CD4-positive, alpha-beta T cell treated with Interleukin-2 at 100 ng/mL for 4 hours (primary cell): ENCODE results near the gene MYO15B.

ENCODE experiments used
- DNase-seq: peaks from one replicate; pipeline ENCODE4 v3.0.0-alpha.2; 2020; ENCODE audit warnings: low spot score

MYO15B gene

GRCh38 chr17:75639327-75639726 is 51.7 kb downstream of the MYO15B start:
- DNase-seq: no peak

DNA sequence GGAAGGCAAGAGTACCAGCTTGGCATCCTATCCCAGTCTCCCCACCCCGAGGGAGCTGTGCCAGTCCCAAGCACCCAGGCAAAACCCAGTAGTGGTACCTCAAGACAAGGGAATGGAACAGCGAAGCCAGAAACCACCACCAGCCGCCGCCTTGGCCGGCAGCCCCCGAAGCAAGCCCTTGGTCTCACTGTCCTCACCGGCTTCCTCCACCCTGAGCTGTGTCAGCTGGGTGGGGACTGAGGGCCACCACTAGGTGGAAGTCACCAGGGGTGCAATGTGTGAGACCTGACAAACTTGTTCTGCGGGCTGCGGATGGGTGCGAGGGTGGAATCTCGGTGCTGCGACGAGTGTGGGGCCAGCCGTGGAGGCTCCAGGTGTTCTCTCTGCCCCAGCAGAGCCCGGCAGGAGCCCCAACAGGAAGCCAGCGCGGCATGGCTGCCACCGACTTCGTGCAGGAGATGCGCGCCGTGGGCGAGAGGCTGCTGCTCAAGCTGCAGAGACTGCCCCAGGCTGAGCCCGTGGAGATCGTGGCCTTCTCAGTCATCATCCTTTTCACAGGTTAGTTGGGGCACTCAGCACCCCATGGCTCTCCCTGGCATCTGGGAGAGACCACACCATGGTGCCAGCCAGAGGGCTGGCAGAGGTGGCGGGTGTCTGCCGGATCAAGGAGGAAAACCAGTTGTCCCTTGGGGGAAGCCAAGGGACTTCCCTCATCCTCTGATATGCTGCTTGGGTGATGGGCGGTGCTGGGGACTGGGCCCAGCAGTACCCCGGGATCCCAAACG is 52.4 kb downstream of the MYO15B start:
- DNase-seq: no peak

DNA sequence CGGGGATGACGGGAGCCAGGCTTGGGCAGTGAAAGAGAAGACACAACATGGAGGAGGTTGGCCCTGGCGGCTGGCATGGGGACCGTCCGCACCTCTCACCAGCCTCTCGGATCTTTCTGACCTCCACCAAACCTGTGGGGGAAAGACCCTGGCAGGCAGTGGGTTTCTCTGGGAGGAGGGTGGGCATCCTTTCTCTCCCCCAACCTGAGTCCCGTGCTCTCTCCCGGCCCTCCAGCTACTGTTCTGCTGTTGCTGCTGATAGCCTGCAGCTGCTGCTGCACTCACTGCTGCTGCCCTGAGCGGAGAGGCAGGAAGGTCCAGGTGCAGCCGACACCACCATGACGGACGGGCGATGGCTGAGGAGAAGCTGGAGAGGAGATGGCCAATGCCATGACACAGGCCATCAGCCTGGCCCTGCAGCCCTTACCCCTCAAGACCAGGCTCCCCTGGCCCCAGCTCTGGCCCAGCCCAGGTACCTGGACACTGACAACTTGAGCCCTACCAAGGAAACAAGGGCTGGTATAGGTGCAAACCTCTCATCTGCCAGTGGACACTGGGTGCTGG is 53.0 kb downstream of the MYO15B start:
- DNase-seq: no peak

DNA sequence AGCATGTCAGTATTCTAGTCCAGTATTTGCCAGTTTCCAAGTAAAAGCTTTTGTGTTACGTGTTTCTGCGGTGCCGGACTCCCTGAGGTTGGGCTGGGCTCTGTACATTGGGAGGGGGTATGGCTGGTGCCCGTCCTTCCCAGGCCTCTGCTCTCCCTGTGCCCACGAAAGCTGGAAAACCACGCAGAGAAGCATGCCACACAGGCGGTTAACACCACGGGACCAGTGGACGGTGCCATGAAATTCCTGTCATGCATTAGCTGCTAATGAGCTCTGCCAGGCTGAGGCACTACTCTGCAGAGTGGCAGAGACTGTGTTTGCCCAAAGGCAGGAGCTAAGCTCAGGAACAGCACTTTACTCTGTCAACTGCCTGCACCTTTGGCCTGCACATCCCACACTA is 53.7 kb downstream of the MYO15B start:
- no peak for DNase-seq

- DNase-seq: no peak
These were observed 54.7 kb downstream of the MYO15B start for GRCh38 chr17:75642182-75642783.

GRCh38 chr17:75642784-75643642 is 55.4 kb downstream of the MYO15B start:
- DNase-seq: no peak

DNA sequence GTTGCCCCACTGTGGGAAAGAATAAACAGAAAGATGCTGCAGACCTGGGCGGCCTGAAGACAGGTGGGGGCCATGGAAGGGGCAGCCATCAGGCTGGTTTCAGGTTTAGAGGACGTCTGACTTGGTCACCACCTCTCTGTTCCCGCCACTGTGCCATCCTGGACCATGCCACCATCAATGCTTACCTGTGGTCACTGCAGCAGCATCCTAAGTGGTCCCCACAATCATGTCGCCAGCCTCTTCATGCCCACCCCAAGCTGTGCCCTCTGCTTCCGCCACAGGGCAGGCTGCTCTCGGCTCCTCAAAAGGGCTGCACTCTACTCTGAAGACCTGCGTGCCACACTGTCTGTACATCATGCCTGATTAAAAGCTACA is 56.0 kb downstream of the MYO15B start:
- DNase-seq: no peak

- DNase-seq: no peak
These were observed 57.9 kb downstream of the MYO15B start for GRCh38 chr17:75645501-75645888.

DNA sequence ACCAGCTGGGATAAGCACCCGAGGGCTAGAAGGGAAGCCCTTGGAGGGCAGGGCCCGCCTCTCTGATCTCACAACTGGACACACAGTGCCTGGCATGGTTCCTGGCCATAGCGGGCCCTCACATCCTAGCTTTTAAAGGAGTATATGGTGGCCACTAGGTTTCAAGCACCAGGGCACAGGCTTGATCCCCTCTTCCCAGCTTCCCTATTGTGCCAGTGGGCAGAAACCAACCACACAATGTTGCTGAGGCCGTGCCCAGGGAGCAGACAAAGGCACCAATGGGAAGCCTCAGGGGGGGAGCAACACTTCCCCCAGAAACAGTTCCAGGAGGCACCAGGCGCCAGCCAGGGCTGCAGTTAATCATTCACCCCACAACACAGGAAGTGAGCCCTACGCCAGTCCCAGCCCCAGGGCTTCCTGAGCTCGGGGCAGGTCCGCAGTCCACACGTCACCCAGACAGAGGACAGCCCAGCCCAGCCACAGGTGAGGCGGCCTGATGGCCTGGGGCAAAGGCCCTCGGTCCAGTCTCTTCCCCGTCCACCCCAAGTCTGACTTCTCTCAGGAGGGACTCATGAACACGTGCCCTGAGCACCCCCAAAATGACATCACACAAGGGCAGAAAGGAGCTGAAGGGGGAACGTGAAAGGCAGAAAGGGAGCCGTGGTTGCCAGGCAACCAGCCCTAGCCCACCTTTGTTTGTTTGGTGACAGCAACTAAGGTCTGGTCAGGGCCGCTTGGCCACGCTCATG is 58.5 kb downstream of the MYO15B start:
- peak; percentile 10 for DNase-seq

- DNase-seq: no peak
These were observed 59.0 kb downstream of the MYO15B start for GRCh38 chr17:75646638-75646992.

DNA sequence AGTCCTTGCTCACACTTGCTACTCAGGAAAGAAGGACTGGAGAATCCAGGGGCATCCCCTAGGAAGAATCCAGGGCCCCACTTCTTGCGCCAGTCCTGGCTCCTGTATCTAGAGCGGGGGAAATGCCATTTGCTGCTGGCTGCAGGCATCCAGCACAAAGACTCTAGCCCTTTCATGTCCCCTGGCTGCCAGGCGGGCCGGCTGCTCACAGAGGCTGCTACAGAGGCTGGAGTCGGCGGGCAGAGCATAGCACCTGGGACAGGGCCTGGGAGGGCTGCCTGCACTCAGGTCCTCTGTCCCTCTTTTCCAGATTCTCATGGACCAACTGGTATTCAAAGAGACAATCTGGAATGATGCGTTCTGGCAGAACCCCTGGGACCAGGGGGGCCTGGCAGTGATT is 59.5 kb downstream of the MYO15B start:
- no peak for DNase-seq

DNA sequence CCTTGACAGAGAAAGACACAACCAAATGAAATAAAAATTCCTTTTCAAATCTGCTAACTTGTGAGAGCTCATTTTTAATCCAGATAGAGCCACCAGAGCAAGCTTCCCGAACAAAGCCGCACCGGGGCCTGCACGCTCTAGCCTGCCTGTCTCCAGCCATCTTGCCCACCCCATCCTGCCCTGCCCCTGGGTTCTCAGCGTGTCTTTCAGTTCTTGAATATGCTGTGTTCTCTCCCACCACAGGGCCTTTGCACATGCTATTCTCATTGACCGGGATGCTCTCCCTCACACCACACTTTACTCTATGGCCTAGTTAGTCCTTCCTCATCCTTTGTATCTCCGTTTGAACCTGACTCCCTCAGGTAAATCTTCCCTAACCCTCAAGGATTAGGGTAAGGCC is 60.3 kb downstream of the MYO15B start:
- DNase-seq: no peak

DNA sequence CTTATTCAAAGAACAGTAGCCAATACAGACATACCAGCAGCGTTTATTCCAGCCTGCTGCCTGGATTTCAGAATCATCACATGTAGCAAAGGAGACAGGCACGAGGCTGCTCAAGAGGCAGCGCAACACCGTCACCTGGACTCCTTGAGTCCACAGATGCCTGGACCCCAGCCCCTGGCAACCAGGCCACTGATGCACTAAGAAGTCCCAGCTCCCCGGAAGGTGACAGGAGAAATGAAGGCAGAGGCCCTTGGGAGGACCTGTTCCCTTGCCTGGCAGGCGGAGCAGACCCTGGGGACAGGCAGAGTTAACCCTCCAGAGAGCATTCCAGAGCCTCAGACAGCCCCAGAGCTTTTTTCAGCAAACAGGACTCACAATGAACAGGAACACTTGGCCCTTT is 62.1 kb downstream of the MYO15B start:
- DNase-seq: no peak

DNA sequence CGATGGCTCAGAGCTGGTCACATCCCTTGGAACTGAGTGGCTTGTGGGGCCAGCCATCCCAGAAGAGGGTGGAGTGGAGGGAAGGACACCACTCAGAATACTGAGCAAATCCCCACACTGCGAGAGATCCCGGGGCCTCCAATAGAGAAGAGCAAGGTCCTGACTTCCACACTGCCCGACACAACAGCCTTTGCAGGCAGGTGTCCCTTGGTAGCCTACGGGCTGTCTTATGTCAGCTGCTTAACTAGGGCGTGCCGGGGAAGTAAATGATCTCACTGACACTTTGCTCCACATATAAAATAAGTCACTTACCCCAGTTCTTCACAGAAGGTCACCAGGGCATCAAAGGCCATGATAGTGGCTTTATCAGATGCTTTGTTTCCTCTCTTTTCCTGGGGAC is 63.3 kb downstream of the MYO15B start:
- DNase-seq: no peak

DNA sequence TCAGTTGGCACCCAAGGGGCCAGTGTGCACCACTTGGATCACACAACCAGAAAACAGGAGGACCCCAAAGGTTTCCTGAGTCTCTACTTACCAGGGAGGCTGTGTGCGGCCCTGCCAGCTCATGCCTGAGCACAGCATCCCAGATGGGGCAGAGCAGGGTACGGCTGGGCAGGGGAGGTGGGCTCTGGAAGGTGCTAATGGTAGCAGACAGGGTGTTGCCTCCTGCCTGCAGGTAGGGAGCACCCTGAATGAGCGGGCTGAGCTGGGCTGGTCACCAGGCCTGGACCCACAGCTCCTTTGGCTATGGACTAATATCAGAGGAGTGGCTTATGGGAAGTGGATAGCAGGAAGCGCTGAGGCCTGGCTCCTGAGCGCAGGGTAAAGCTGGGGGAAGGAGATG is 64.7 kb downstream of the MYO15B start:
- DNase-seq: no peak

DNA sequence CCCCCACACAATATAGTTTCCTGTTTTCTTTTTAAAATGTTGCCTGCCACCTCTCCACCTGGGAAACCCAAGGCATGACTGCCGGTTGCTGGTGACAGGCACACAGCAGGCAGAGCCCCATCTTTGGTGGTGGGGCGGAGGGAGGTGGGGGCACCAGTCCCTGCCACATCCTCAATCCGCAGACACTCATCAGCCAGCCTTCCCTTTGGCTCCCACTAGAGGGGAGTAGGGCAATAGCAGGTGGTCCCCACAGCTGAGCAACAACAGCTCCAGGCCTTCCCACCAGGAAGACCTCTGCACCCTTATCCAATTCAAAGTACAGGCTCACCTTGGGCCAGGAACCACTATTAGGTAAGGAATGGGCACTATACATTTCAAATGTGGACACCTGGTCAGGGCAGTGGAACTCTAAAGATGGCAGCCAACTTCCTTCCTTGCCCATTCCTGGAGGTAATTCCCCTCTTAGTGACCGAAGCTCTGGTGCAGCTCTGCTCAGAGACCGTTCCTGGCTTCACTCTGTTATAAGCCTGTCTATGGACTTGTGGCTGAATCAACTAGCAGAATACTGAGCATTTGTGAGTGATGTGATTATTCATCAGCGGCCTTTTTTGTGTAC is 65.4 kb downstream of the MYO15B start:
- DNase-seq: peak; percentile 28

DNA sequence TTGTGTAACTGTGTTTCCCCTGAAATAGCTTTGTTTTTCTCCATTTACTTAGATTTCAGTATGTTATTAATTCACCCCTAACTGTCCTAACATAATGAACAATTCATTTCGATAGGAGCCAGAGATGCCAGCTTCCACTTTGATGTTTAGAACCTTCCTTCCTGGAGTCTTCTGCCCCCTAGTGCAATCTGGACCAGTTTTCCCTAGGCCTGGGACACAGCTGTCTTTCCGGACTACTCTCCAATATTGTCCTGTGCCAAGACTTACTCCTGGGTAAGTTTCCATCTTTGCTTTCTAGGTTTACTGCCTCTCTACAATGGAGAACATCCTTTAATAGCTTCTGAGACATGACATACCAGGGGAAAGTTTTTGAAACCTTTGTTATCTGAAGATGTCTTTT is 66.6 kb downstream of the MYO15B start:
- no peak for DNase-seq

- DNase-seq: no peak
These were observed 70.6 kb downstream of the MYO15B start for GRCh38 chr17:75658237-75658636.

GRCh38 chr17:75661531-75661930 is 73.9 kb downstream of the MYO15B start:
- no peak for DNase-seq

DNA sequence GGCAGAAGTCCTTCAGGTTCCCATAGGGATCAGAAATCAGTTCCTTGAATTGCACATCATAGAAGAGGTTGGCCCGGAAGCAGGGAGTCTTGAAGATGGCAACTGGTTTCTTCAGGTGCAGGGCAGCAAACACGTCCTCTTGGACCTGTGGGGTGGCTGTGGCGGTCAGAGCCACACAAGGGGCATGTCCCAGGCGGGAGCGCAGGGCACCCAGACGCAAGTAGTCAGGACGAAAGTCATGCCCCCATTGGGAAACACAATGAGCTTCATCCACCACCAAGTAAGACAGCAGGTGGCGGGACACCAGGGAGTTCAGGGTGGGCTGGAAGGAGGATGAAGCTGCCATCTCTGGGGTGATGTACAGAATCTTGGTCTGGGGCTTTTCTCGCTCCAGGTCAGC is 74.9 kb downstream of the MYO15B start:
- DNase-seq: no peak

DNA sequence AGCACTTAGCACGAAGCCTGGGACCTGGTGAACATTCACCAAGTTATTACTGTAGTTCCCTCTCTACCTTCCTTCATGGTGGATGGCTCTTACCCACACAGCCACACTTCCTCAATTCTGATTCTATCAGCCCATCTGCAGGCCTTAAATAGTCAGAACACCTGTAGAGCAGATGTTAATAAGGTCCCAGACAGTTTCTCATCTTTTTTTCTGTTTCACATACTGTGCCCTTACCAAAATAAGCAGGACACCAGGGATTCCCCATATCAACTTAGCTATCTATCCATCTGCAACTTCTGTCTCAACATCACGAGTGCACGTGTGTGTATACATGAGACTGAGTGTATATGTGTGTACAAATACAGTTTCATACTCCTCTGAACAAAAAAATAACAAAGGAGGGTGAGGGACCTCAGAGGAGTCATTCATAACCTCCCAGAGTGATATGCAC is 76.5 kb downstream of the MYO15B start:
- DNase-seq: no peak

- DNase-seq: no peak
These were observed 78.4 kb downstream of the MYO15B start for GRCh38 chr17:75665981-75666380.
